NCI-H1105 treated with DMSO at 0.1 percent for 48 hours (cell line): Measurements from ENCODE around the gene C9orf50.
"Not testable (repeated sequence)": the region's sequence is repeated elsewhere in the genome, so short reads cannot be mapped to it uniquely, and the experiment has no call there.

Source experiments
- DNase-seq: peaks from one replicate; lab custom pipeline; 2025; lab: John Stamatoyannopoulos, UW

C9orf50 gene

GRCh38 chr9:129610473-129611306, 10.2 kb downstream of the C9orf50 start:
- peak; percentile 43 for DNase-seq

GRCh38 chr9:129610213-129610472, 10.8 kb downstream of the C9orf50 start:
- DNase-seq: no peak

GRCh38 chr9:129609486-129610212, 11.3 kb downstream of the C9orf50 start:
- no peak for DNase-seq

GRCh38 chr9:129608561-129609481, 12.1 kb downstream of the C9orf50 start:
- no peak for DNase-seq

- no peak for DNase-seq
Observed at GRCh38 chr9:129607027-129607387, 13.9 kb downstream of the C9orf50 start.

DNA sequence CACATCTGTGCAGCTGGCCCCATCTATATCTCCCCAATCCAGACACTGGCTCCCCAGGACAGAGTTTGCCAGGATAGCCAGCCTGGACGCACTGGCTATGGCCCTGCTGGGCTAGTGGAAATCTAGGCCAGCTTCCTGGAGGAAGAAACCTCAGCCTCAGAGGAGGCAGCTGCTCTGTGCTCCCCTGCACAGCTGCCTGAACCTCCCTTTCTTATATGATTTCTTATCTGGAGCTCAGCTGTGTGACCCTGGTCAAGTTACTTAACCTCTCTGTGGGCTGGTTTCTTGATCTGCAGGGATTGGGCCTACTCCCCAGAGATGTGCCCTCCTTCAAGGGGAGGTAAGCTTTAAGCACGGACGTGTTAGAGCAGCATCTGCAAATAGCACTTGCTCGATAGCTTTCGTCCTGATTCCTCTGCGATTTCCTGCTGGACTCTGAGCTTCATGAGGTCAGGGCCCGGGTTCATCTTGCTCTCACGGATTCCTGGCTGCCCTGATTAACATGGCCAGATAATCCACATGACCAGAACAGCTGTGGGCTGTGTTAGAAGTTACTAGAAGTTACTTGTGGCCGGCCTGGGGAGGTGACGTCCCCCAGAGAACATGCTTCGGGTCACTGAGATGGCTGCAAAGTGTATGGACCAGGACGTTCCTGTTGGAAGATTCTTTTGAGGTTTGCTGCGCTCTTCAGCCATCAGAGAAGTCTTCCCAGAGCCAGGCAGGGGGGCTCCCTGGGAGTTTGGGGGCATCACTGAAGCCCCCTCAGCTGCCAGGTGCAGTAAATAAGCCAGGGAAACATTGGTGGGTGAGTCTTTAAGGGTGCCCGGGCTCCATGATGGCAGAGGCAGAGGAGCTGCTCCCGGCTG, 14.5 kb downstream of the C9orf50 start:
- no peak for DNase-seq

DNA sequence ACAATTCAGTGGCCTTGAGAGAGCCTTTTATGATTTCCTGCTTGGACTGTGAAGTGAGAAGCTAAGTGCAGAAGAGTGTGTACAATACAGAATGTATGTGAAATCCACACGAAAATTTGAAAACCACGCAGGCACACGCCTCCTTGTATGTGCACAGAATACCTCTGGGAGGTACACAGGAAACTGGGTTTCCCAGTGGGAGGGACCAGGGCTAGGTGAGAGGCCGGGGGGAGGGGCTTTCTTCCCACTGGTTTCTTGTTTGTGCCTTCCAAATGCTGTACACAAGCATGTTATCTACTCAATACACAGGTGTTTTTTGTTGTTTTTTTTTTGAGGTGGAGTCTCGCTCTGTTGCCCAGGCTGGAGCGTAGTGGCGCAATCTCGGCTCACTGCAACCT, 16.1 kb downstream of the C9orf50 start:
- no peak for DNase-seq

GRCh38 chr9:129604056-129604765, 16.7 kb downstream of the C9orf50 start:
- no peak for DNase-seq

DNA sequence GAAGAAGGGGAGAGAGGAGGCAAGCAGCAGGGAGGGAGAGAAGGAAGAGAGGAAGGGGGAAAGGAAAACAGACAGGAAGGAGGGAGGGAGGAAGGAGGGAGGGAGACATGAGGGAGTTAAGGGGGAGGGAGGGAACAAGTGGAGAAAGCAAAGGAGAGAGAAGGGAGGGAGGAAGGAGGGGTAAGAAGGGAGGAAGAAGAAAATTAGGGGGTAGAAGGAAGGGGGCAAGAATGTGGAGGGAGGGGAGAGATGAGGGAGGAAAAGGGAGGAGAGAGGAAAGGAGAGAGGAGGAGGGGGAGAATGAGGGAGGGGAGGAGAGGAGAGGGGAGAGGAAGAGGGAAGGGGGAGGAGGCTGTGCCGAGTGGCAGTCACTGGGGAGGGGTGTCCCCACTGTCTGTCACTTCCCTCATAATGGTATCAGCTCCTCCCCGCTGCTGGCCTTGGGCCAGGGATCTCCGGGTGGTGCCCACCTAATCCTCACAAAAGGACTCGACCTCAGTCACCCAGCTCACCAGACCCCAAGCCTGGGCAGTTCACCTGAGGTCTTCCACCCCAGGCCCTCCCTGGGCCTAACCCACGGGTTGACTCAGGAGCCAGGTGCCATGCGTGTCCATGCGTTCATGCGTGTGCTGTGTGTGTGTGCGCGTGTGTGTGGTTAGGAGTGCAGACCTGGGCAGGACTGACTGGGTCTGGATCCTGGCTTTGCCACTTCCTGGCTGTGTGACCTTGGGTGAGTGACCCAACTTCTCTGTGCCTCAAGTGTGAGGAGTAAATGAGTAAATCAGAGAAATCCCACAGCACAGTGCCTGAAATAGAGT, 18.1 kb downstream of the C9orf50 start:
- no peak for DNase-seq

DNA sequence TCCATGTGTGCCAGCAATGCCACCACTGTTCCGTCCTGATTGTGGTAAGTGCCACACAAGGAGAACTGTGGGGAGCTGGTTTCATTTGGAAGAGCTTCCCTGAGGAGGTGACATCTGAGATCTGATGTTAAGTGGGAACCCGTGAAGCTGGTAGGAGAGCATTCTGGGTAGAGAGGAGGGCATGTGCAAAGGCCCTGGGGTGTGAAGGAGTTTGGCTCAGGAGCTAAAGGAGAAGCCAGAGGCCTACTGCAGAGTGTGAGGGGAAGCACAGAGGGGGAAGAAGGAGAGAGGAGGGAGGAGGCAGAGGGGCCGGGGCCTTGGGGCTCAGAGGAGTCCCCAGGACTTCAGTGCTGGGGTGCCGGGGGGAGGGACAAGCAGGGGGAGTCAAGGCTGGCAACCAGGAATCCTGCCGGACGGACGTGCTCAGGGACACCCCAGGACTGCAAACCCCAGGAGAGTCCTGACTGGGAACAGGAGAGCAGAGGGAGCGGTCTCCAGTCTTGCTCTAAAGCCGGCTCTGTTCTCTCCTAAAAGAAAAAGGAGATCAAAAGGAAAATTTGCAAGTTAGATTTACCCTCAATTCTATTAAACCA, 19.7 kb downstream of the C9orf50 start:
- DNase-seq: no peak

DNA sequence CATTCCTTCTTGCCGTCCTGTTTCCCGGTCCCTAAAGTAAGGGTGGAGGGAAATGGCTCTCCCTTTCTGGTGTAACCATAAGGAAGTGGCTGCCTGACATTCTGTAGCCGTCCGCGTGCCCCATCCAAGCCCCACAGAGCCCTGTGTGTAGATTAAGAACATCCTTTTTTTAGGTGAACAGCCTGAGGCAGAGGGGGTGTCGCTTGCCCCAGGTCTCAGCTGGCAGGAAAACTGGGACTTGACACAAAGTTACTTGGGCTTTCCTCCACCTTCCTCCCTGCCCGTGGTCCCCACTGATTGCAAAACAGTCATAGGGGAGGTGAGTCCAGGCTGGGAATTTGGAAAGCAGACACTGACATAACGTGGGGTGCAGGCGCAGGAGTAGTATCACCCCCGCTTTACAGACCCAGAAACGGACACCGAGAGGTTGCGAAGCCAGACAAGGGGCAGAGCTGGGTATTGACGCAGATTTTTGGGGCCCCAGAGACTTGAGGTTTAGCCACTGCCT, 22.8 kb downstream of the C9orf50 start:
- no peak for DNase-seq

DNA sequence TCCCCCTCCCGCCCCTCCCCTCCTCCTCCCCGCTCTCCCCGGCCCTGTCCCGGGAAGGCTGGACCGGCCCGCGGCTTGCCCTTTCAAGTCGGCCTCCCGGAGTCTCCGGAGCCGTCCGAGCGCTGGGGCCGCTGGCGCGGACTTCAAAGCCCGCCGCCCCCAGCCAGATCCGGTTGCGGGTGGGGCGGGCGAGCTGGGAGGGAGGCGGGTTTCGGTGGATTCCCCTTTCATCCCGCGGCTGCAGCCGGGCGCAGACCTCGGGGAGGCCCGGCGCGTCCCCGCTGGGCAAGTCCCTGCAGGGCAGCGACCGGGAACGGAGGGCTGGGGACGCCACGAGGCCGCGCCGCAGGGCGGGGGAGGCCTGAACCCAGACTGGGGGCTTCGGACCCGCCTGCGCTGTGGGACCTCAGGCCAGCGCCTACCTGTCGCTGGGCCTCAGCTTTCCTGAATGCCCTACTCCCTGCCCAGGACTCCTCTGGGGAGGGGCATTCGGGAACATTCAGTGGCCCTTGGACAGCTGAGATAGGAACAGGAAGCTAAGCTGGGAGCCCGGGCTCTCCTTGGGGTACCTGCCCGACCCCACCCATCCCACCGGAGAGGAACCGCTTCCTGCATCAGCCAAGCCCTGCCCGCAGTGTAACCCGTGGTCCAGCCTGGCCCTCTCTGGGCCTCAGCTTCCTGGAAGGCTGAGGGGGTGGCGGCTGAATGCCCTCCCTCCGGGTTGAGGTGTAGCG, 23.4 kb downstream of the C9orf50 start:
- DNase-seq: no peak

DNA sequence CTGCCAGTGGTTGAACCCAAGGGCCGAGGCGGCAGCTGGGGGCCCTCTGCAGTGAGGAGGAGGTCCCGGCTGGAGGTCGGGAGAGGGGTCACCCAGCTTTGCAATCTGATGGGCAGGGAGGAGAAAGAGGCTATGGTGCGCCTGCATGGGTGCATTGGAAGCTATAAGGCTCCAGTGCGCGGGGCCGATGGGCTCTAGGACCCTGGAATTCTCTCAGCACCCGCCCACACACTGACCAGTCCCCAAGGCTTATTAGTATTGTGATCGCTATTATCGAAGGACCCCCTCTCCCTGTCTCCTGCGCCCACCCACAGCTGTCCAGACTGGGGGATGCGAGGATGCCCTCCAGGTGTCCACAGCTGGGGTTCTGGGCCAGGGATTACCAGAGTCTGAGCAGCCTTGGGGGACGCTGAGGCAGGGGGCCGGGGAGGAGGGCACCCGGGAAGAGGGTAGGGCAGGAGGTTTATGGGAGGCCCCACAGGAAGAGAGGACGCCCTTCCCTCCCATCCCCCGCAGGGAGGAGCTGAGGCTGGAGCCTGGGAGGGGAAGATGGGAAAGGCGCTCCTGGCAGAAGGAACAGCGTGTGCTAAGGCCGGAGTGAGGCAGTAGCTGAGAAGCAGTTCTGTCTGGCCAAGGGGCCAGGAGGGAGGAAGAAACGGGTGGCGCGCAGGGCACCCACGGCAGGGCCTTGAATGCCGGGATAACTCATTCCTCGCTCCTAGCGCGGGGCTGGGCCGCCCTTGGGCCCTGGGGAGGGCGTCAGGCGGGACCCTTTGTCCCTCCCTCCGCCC, 24.2 kb downstream of the C9orf50 start:
- DNase-seq: no peak

- no peak for DNase-seq
Observed at GRCh38 chr9:129595903-129596540, 24.9 kb downstream of the C9orf50 start.

DNA sequence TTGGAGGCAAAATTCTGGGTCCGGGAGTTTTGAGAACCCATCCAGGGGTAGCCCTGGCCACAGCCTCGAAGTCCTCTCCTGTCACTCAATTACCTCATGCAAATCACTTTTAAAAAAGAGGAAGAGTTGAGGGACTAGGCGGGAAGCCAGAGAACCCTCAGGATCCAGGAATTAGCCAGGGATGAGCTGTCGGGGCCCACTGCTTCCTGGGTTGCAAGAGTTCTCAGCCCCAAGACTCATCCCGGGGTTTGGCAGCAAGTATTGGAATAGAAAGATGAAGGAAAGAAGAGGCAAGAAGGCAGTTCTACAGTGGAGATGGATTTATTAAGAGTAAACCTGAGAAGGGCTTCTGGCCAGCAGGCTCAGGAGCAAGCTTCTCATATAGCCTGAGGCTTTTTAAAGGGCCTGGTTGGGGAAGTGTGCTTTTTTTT, 25.6 kb downstream of the C9orf50 start:
- no peak for DNase-seq

GRCh38 chr9:129594632-129595031, 26.3 kb downstream of the C9orf50 start:
- DNase-seq: no peak

DNA sequence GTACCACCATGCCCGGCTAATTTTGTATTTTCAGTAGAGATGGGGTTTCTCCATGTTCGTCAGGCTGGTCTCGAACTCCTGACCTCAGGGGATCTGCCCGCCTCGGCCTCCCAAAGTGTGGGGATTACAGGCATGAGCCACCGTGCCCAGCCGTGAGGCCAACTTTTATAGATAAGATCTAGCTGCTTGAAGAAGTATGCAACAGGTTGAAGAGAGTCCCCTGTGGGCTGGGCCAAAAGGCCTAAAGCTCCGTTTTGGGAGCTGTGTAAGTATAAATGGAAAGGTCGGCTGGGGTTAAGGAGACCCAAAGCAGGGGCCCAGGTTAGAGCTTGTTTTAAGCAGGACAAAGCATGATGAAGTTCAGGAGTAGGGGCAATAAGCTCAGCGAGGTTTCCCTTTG, 28.1 kb downstream of the C9orf50 start:
- DNase-seq: not testable (repeated sequence)
